ENCODE data around the gene KCNH1.
"Not testable (repeated sequence)": the region's sequence is repeated elsewhere in the genome, so short reads cannot be mapped to it uniquely, and the experiment has no call there.

Gene KCNH1

DNA sequence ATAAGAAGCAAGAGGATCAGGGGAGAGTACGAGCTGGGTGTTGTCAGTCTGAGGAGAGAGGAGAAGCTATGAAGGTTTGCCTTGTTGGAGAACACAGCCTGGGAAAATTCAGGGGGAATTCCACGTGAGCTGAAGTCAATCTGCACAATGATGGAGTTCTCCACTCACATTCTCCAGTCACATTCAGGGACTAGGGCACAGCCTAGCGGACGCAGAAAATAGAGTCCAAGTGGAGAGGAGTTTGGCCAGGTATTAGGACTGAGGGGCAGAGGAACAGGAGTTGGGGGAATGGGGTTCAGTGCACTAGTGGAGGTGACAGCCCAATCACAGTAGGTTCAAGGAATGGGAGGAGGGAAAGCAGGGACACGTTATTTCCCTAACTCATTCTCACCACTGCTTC is 124.0 kb downstream of the KCNH1 start:
- DNase-seq (ENCODE audit: insufficient read length, low spot score) (no peak), FAIRE-seq (no peak)
- no peak for TF ChIP-seq POLR2A (IDR thresholded peaks at IDR 0.05; ENCODE audit: low read depth, low read length)

DNA sequence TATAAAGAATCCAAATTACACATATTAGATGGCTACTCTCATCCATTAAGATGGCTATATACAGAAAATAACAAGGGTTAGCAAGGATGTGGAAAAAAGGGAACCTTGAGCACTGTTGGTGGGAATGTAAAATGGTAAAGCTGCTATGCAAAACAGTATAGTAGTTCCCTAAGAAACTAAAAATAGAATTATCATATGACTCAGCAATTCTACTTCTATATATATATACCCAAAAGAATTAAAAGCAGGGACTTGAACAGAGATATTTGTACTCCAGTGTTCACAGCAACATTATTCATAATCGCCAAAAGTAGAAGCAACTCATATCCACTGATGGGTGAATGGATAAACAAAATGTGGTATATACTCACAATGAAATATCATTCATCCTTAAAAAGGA is 126.1 kb downstream of the KCNH1 start:
- no peak for FAIRE-seq
- TF ChIP-seq POLR2A (IDR thresholded peaks at IDR 0.05; ENCODE audit: low read depth, low read length), result no peak
- no peak for DNase-seq (ENCODE audit: insufficient read length, low spot score)

DNA sequence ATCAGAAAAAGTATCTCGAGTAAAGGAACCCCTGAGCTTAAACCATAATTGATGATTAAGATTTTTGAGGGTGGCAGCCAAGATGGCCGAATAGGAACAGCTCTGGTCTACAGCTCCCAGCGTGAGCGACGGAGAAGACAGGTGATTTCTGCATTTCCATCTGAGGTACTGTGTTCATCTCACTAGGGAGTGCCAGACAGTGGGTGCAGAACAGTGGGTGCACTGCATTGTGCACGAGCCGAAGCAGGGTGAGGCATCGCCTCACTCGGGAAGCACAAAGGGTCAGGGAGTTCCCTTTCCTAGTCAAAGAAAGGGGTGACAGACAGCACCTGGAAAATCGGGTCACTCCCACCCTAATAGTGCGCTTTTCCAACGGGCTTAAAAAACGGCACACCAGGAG is 138.0 kb downstream of the KCNH1 start:
- not testable (repeated sequence) for FAIRE-seq; DNase-seq (ENCODE audit: insufficient read length, low spot score)

DNA sequence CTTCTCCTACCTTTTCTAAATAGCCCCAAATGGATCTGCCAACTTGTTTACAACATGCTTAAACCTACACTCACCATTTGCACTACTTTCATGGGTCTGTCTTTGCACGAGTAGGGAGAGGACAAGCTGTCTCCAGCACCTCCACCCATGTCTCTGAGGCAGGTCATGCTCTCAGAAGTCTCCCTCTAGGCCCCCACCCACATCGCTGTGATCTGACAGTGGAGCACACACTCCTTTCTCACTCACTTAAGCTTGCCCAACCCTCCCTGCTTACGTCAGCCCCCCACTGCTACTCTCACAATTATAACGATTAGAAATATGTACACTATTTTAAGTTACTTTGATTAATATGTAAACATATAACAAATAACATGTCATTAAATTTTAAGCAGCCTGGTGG is 141.1 kb downstream of the KCNH1 start:
- no peak for TF ChIP-seq POLR2A (IDR thresholded peaks at IDR 0.05; ENCODE audit: low read depth, low read length)
- no peak for FAIRE-seq
- no peak for DNase-seq (ENCODE audit: insufficient read length, low spot score)

DNA sequence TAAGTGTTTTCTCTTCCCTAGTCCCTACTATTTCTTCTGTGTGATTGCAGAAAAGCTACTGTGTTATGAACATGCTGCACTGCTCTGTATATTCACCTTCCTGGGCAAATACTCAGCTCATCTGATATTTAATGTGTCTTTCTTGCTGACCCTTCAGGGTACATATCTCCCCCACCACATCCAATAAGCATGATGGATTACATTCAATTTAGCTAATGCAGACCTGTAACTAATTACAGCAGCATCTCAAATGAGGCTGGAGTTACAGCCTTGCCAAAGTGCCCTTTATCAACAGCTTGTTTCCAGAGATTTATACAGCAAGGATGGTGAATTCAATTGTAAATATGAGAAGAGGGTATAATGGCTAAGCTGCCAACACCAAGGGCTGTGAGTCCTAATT is 144.0 kb downstream of the KCNH1 start:
- no peak for FAIRE-seq
- no peak for TF ChIP-seq POLR2A (IDR thresholded peaks at IDR 0.05; ENCODE audit: low read depth, low read length)

DNA sequence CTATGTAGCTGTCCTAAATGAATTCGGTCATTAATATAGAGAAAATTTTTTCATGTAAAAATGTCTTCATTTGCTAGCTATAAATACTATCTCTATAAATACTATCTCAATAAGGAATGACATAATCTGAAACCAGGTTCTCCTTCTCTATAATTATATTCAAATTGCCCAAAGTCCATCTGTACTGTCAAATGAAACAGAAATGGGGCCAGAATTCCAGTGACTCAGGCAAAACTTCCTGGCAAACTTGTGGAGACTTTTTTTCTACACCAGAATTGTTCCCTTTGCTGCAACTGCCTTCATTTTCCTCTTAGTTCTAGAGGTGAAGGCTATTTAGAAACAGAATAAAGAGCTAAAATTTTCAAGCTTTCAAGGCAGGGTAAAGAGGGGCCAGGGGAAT is 152.5 kb downstream of the KCNH1 start:
- FAIRE-seq, result peak; percentile 64

More for the DNA sequence above, 144.0 kb downstream of the KCNH1 start:
- DNase-seq (ENCODE audit: insufficient read length, low spot score), result no peak

DNA sequence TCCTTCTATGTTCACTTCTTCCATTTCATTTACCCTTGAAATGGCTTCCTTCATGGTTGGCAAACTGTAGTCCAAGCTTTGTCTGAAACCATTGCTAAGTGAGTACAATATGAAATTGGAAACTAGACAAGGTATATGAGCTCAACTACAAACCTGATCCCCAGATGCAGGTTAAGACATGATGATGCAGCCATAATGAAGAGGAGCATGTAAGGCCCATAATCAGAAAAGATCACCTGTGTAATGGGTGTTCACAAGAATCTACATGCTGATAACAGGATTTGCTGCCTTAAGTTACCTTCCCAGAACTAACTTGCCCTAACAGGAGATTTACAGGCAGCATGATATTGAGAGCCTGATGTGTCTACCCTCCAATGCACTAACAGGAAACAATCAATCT is 153.9 kb downstream of the KCNH1 start:
- FAIRE-seq (peak; percentile 23), DNase-seq (ENCODE audit: insufficient read length, low spot score) (no peak)
- no peak for TF ChIP-seq POLR2A (IDR thresholded peaks at IDR 0.05; ENCODE audit: low read depth, low read length)

More for the DNA sequence above, 152.5 kb downstream of the KCNH1 start:
- DNase-seq (ENCODE audit: insufficient read length, low spot score), result no peak
- no peak for TF ChIP-seq POLR2A (IDR thresholded peaks at IDR 0.05; ENCODE audit: low read depth, low read length)

DNA sequence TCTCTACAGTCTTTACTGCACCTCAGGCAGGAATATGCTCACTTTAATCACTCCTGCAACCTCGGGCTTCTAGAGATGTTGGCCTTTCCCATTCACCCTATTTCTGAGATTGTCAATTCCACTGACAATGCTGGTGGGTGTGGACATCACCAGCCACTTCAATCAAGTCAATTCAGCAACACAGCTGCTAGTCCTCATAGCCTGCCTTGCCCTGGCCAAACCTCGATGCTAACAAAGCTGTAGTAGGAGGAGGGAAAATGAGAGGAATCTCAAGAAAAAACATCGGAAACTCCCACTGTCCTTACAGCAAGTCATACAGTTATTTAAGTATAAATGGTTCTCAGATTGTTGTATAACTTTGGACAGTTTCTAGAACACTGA is 155.0 kb downstream of the KCNH1 start:
- DNase-seq (ENCODE audit: insufficient read length, low spot score) (no peak), FAIRE-seq (peak; percentile 6)
- no peak for TF ChIP-seq POLR2A (IDR thresholded peaks at IDR 0.05; ENCODE audit: low read depth, low read length)

DNA sequence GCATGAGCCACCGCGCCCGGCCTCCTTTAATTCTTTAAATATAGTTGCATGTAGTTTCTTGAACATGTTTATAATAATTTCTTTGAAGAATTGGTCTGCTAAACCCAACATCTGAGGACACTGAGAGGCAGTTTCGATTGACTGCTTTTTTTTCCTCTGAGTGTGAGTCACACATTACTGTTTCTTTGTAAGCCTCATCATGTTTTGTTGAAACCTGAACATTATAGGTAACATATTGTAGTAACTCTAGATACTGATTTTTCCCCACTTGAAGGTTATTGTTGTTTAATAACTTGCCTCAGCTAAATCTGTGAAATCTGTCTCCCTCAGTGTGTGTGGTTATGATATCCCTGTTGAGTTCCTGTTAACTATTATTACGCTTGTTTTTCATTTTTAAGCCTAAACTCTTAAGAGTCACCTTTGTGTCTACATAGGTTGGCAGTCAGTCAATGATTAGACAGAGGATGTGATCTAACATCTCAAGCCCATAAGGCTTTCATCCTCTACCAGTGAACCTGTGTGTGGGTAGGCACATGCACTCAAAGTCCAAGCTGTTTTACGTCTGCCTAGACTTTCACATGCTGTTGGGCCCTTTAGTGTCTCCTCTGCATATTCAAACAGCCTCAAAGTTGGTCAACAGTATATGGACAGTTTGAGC is 155.5 kb downstream of the KCNH1 start:
- DNase-seq (ENCODE audit: insufficient read length, low spot score) (no peak), FAIRE-seq (peak; percentile 71)
- TF ChIP-seq POLR2A (IDR thresholded peaks at IDR 0.05; ENCODE audit: low read depth, low read length), result no peak

DNA sequence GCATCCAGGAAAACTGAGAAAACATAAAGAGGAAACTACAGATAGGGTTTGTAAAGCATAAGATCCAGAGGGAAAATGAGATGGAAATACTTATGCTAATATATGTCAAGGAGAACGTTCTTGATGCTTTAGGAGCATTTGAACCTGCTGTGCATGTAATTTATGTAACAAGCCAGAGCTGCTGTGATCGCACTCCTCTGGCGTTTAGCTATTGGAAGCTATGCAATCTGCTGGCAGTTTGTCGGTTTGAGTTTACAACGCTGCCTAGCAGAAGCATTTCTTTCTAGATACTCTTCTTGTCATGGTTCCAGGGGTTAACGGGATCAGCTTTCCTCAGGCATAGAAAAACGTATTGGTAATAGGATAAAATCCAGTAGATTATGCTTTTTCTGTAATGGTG is 182.7 kb downstream of the KCNH1 start:
- FAIRE-seq, result no peak
- no peak for TF ChIP-seq POLR2A (IDR thresholded peaks at IDR 0.05; ENCODE audit: low read depth, low read length)
- no peak for DNase-seq (ENCODE audit: insufficient read length, low spot score)

DNA sequence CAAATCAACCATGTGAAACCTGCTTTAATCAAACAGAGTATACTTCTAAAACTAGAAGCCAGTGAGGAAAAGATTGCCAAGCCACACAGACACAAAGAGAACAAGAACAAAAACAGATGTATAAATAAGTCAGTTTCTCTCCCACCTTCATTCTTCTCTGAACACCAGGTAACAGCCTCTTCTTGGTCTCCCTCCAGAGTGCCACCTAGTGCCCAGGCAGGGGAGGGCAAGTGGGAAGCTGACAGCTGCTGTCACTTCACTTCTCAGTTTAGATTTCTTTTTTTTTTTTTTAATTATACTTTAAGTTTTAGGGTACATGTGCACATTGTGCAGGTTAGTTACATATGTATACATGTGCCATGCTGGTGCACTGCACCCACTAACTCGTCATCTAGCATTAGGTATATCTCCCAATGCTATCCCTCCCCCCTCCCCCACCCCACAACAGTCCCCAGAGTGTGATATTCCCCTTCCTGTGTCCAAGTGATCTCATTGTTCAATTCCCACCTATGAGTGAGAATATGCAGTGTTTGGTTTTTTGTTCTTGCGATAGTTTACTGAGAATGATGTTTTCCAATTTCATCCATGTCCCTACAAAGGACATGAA is 183.9 kb downstream of the KCNH1 start:
- not testable (repeated sequence) for FAIRE-seq
- DNase-seq (ENCODE audit: insufficient read length, low spot score), result peak; percentile 25

DNA sequence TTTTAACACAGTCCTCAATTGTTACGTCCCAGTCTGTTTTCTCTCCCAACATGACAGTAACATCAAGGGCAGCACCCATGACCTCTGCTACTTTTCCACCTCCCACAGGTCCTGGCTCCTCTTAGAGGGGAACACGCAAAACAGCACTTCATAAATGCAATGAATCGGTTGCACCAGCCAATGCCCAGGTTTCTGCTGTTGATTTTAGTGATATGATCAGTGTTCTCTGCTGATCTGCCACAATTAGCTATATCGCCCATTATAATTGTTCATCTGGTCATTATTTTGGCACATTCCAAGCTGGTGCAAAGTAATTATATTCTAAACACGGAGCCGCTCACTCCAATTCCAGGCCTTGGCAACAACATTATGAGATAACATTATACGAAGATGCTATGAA is 184.5 kb downstream of the KCNH1 start:
- FAIRE-seq, result no peak
- no peak for DNase-seq (ENCODE audit: insufficient read length, low spot score)
- TF ChIP-seq POLR2A (IDR thresholded peaks at IDR 0.05; ENCODE audit: low read depth, low read length), result no peak

DNA sequence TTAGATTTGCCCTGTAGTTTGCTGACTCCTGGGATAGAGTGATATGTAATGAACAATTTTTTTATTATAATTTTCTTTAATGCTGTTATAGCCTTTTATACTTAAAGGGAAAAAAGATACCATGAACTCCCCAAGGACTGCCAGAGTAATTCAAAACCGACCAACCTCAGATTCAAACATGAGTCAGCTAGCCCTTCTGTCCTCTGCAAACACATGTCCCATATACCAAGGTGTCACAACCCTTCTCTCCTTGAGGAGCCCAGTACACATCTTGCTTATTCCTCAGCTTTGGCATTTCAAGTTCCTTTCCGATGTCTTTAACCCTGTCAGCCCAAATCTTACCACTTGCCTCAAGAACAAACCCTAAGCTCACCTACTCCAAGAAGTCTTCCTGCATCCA is 184.9 kb downstream of the KCNH1 start:
- peak; percentile 11 for FAIRE-seq
- no peak for DNase-seq (ENCODE audit: insufficient read length, low spot score)
- TF ChIP-seq POLR2A (IDR thresholded peaks at IDR 0.05; ENCODE audit: low read depth, low read length), result no peak

DNA sequence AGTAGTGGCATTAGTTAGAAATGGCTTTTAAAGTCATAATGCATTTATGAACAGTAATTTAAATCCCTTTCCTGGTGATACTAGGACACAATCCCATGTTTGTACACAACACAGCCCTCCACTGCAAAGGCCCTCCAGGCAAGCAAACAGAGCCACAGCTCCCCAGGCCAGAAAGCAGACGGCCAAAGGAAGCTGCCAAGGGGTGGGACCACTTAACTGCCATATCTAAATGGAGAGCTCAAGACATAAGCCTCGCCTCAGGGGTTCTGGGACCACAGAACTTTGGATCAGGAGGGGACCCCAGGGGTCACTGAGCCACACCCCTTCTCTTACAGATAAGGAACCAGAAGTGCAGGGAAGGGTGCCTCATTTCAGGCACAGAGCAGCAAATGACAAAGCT is 189.7 kb downstream of the KCNH1 start:
- no peak for FAIRE-seq
- DNase-seq (ENCODE audit: insufficient read length, low spot score), result no peak
- TF ChIP-seq POLR2A (IDR thresholded peaks at IDR 0.05; ENCODE audit: low read depth, low read length), result no peak

DNA sequence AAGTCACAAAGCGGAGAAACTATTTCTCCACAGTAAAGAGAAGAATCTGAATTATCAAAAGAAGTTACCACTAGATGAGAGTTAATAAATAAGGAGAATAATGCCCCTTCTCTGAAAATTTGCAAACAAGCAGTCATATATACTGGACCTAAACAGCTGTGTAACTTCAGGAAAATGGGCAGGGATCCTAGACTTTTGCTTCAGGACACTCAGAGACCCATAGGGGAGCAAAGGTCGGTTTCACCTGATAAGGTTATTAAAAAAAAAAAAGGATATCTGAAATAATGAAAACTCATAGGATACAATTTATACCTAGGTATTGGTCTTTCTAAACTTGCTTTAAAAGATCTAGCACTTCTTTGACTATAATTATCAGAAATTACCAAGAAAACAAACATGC is 191.4 kb downstream of the KCNH1 start:
- DNase-seq (ENCODE audit: insufficient read length, low spot score) (no peak), FAIRE-seq (no peak)
- no peak for TF ChIP-seq POLR2A (IDR thresholded peaks at IDR 0.05; ENCODE audit: low read depth, low read length)

Data from H54 (cell line).